Testis (tissue), 3 donors: ENCODE measurements around the gene DGCR8. TPM values are rescaled to one million over a fixed set of nuclear protein-coding genes. Genes with fewer than 3 reads are reported as not detected.

Experiments used
- DNase-seq: peaks from one replicate; pipeline ENCODE4 v3.0.0-alpha.2; 2019
- H3K27ac ChIP-seq, 2 donors: fragments of 200-600 bp; sonication (generic); one replicate each; pipeline ENCODE4 v1.5.1; 2019
- H3K27me3 ChIP-seq: fragments of 200-600 bp; sonication (generic); one replicate; pipeline ENCODE4 v1.5.1; 2019
- H3K36me3 ChIP-seq: fragments of 200-600 bp; sonication (generic); one replicate; pipeline ENCODE4 v1.5.1; 2017; ENCODE audit warnings: low read depth; ENCODE audit errors: missing control alignments
- H3K4me1 ChIP-seq: fragments of 200-600 bp; sonication (generic); one replicate; pipeline ENCODE4 v1.5.1; 2019
- H3K4me3 ChIP-seq, 2 donors: fragments of 200-600 bp; sonication (generic); one replicate each; pipeline ENCODE4 v1.5.1; 2017 to 2019
- H3K9me3 ChIP-seq: fragments of 200-600 bp; sonication (generic); one replicate; pipeline ENCODE4 v1.5.1; 2017
- POLR2A ChIP-seq: fragments of 450-650 bp; IDR thresholded peaks from one replicate; pipeline ENCODE4 v1.6.1; 2017; ENCODE audit warnings: antibody characterized with exemption, mild to moderate bottlenecking, moderate library complexity
- WGBS, 2 donors: methylation state at CpG; one replicate each; pipeline ENCODE4 v1.1.5; 2018; 5-methylcytosine and 5-hydroxymethylcytosine counted together
- intact Hi-C: fragments of 100-400 bp; cut with DNase I; formaldehyde crosslinking; loops from one replicate; pipeline ENCODE4 v1.15.1; 2023; ENCODE audit warnings: low total_unique reads
- polyA plus RNA-seq: library from polyadenylated mRNA; stranded (reverse); fragments of 350-450 nt; fragmentation: Illumina TruSeq; extraction: RNeasy Lipid Tissue Mini Kit (QIAGEN cat#74804); gene quantifications from one replicate; pipeline ENCODE4 v1.2.3, GENCODE V29; 2014; ENCODE audit warnings: low read depth, low replicate concordance; ENCODE audit not compliant: insufficient read depth
- total RNA-seq, 2 donors: library from RNA; depleted of rRNA; stranded (reverse); fragments of >200 nt; gene quantifications; one replicate each; pipeline ENCODE4 v1.2.3, GENCODE V29; 2016
- TF ChIP-seq, protein P1 (sequence below), 3 experiments: fragments of 450-650 bp in 2 of 3; fragments of 200-600 bp in 1 of 3; sonication (generic) in 1 of 3; IDR thresholded peaks; one replicate each; pipeline ENCODE4 v1.5.1; 2016 to 2019; ENCODE audit warnings: antibody characterized with exemption in 3 of 3, mild to moderate bottlenecking in 2 of 3, moderate library complexity in 1 of 3

Gene DGCR8
- total and polyA plus RNA-seq, 3 donors from 2014 or later = 44.4 to 83.7 (median 64.8) TPM

DNA sequence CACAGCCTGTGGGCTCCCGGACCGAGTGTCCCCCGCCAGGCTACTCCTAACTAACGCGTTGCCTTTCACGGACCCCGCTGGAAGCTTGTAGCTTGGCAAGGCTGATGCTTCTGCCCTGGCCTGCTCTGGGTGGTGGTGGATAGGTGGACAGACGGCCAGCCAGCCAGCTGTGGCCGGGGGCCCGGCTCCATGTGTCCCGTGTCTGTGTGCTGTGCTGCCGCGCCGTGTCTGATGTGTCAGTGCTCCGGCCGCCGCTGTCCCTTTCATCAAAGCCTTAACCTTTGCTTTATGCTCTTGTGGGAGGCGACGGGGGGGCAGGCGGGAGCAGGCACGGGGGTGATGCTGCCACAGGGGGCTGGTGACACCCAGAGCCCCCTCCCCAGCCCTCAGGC, 65.8 kb downstream of the DGCR8 start:
- TF ChIP-seq POLR2A = no peak
- TF ChIP-seq, protein P1, sequence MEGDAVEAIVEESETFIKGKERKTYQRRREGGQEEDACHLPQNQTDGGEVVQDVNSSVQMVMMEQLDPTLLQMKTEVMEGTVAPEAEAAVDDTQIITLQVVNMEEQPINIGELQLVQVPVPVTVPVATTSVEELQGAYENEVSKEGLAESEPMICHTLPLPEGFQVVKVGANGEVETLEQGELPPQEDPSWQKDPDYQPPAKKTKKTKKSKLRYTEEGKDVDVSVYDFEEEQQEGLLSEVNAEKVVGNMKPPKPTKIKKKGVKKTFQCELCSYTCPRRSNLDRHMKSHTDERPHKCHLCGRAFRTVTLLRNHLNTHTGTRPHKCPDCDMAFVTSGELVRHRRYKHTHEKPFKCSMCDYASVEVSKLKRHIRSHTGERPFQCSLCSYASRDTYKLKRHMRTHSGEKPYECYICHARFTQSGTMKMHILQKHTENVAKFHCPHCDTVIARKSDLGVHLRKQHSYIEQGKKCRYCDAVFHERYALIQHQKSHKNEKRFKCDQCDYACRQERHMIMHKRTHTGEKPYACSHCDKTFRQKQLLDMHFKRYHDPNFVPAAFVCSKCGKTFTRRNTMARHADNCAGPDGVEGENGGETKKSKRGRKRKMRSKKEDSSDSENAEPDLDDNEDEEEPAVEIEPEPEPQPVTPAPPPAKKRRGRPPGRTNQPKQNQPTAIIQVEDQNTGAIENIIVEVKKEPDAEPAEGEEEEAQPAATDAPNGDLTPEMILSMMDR (IDR thresholded peaks at IDR 0.05) = no peak
- DNase-seq = no peak
- WGBS, 2 donors = 91 to 95% methylated on average over 4 to 21 of the region's 21 CpGs
- intact Hi-C loops = no loop called here
- Histone ChIP-seq H3K27ac (no peak overlapping the region), H3K36me3 (no peaks in the 10 kb centered on the region), H3K4me1 (no peaks in the 10 kb centered on the region), H3K4me3 (no peak overlapping the region), H3K27me3 (no peaks in the 10 kb centered on the region), H3K9me3 (no peaks in the 10 kb centered on the region)

DNA sequence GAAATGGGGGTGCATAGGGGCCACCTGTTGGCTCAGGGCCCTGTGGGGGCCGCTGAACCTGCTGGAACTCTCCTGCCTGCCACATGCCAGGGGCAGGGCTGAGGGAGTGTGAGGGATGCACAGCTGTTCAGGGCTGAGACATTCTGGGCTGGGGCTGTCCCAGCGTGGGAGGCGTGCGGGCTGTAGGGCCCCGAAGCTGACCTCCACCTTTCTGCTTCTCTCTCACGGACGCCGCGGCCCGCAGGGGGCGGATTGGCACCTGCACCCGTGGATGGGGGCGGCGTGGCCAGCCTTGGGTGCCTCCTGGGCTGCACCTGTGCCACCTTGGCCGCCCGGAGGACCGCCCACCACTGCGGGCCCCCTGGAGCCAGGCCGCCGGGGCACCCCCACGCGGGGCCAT, 66.7 kb downstream of the DGCR8 start:
- Histone ChIP-seq H3K27ac (no peak overlapping the region), H3K27me3 (no peaks in the 10 kb centered on the region), H3K4me3 (no peak overlapping the region), H3K36me3 (no peaks in the 10 kb centered on the region), H3K9me3 (no peaks in the 10 kb centered on the region), H3K4me1 (no peaks in the 10 kb centered on the region)
- intact Hi-C loops = no loop called here
- WGBS, 2 donors = 62 to 70% methylated on average over 4 to 22 of the region's 22 CpGs
- TF ChIP-seq, protein P1 (IDR thresholded peaks at IDR 0.05) = no peak
- no peak for TF ChIP-seq POLR2A
- DNase-seq = no peak

DNA sequence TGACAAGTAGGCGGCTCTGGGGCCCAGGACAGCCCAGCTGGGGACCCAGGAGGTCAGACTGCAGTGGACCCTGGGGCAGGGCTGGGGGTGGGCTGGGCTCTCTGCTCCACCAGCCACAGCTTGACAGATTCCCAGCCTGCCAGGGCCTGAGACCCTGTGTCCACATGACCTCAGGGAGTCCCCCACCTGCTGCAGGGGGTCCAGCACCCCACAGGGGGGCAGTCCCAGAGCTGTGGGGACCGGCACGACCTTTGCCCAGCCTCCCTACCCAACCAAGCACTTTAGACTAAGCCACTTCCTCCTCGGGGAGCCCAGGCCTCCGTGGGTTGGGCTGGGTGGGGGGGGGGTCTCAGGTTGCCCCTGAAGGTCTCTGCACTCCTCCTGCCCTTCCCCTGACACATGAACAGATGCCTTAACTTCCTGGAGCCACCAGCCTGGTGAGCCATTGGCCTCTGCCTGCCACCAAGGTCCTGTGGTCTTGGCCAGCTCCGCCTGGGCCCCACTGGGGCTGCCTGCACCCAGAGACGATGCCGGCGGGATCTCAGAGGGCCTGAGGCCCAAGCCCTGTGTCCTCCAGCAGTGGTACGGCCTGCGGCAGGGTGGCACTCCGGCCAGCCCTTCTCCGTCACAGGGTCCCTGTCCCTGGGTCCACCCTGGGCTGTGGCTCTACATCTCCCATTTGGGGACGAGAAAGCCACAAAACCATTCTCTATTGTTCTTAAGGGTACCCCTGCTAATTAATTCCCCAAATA, 67.4 kb downstream of the DGCR8 start:
- no peak for DNase-seq

DNA sequence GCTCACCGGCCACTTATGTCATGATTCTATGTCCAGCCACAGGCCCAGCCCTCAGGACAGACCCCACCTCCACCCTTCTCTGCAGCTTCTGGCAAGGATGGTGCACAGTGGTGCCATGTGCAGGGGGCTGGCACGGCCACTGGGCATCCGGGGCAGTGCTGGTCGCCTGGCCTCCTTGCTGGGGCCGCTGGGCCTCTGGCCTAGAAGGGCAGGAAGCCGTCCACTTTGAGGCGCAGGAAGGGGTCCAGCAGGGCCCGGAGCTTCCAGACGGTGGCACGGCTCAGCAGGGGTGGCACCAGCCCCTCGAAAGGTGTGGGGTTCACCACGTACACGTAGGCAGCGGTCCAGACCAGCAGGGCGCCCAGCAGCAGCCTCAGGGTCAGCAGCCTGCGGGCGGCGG, 68.4 kb downstream of the DGCR8 start:
- H3K36me3 ChIP-seq = no peaks in the 10 kb centered on the region
- no peaks in the 10 kb centered on the region for H3K9me3 ChIP-seq
- H3K27ac ChIP-seq = no peak overlapping the region
- 63 to 90% methylated on average over 4 to 18 of the region's 18 CpGs for WGBS, 2 donors
- intact Hi-C loops = no loop called here
- no peak for TF ChIP-seq POLR2A
- TF ChIP-seq, protein P1 (IDR thresholded peaks at IDR 0.05) = no peak
- no peaks in the 10 kb centered on the region for H3K27me3 ChIP-seq
- H3K4me1 ChIP-seq = no peaks in the 10 kb centered on the region
- DNase-seq = no peak
- no peak overlapping the region for H3K4me3 ChIP-seq

More for the DNA sequence above, 67.4 kb downstream of the DGCR8 start:
- H3K4me3 ChIP-seq = no peak overlapping the region
- no peak overlapping the region for H3K27ac ChIP-seq
- H3K27me3 ChIP-seq = no peaks in the 10 kb centered on the region
- no peaks in the 10 kb centered on the region for H3K4me1 ChIP-seq
- no peak for TF ChIP-seq POLR2A
- TF ChIP-seq, protein P1 (IDR thresholded peaks at IDR 0.05) = no peak
- intact Hi-C loops = no loop called here
- 85 to 91% methylated on average over 5 to 14 of the region's 14 CpGs for WGBS, 2 donors
- H3K36me3 ChIP-seq = no peaks in the 10 kb centered on the region
- no peaks in the 10 kb centered on the region for H3K9me3 ChIP-seq
